Activated CD8-positive, alpha-beta T cell treated with anti-CD3 and anti-CD28 coated beads for 36 hours (primary cell): ENCODE measurements around the gene DNAH9. TPM values are rescaled to one million over a fixed set of nuclear protein-coding genes. Genes with fewer than 3 reads are reported as not detected.

Experiments
- ATAC-seq: fragments of 200-7000 bp; cut with Tn5 transposase; one replicate; pipeline ENCODE4 v1.10.0; 2021; ENCODE audit warnings: mild to moderate bottlenecking, moderate library complexity
- CTCF ChIA-PET: fragments of 350-600 bp; sonication (Branson Sonifier 250); formaldehyde crosslinking; loops from one replicate; lab custom pipeline; 2021; ENCODE audit warnings: antibody characterized with exemption; lab: Charles Lee
- POLR2A ChIA-PET: fragments of 350-600 bp; sonication (Branson Sonifier 250); formaldehyde crosslinking; loops from one replicate; lab custom pipeline; 2021; ENCODE audit warnings: antibody characterized with exemption; lab: Charles Lee
- DNase-seq: peaks from one replicate; pipeline ENCODE4 v3.0.0-alpha.2; 2020
- H3K27ac Mint-ChIP-seq: one replicate; pipeline ENCODE4 v1.8.0; 2021; ENCODE audit warnings: mild to moderate bottlenecking, mixed read lengths
- H3K27me3 Mint-ChIP-seq: one replicate; pipeline ENCODE4 v1.8.0; 2021; ENCODE audit warnings: mixed read lengths
- H3K36me3 Mint-ChIP-seq: one replicate; pipeline ENCODE4 v1.8.0; 2021; ENCODE audit warnings: low read depth, mixed read lengths
- H3K4me1 Mint-ChIP-seq: one replicate; pipeline ENCODE4 v1.8.0; 2021; ENCODE audit warnings: low read depth, mixed read lengths
- H3K4me3 Mint-ChIP-seq: one replicate; pipeline ENCODE4 v1.8.0; 2021; ENCODE audit warnings: mild to moderate bottlenecking, moderate library complexity, mixed read lengths
- H3K9me3 Mint-ChIP-seq: one replicate; pipeline ENCODE4 v1.8.0; 2021; ENCODE audit warnings: mixed read lengths
- intact Hi-C: fragments of 100-400 bp; cut with micrococcal nuclease; formaldehyde crosslinking; loops from one replicate; pipeline ENCODE4 v1.10.0; 2022
- total RNA-seq, 2 experiments: library from RNA; stranded (reverse); gene quantifications; one replicate each; pipeline ENCODE4 v1.2.3, GENCODE V29; 2021
- TF ChIP-seq, protein P1 (sequence below): fragments of 200-600 bp; IDR thresholded peaks from one replicate; pipeline ENCODE4 v1.8.0; 2022; ENCODE audit warnings: antibody characterized with exemption, mild to moderate bottlenecking

Gene DNAH9
- total RNA-seq, 2 experiments from 2014 or later: not detected

DNA sequence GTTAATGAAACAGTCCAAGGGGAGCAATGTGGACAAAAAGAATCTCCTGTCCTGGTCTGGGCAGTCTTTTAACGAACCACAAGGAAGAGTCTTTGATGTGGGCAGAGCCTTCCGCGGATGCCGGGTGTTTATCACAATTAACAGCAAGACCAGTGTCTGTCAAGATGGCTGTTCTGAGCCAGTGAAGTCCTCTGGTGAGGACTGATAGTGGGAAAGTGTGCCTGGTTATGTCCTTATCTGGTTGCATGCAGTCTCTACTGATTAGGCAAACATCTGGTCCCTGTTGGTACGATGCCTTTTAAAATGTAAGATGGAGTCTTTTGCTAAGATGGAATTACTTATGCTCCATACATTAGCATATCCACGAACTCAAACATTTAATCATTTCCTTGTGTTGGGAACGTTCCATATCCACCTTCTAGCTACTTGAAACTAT, 310.5 kb downstream of the DNAH9 start:
- no peaks in the 10 kb centered on the region for H3K4me1 Mint-ChIP-seq
- H3K27me3 Mint-ChIP-seq: no peaks in the 10 kb centered on the region
- ATAC-seq: no peak
- TF ChIP-seq, protein P1, sequence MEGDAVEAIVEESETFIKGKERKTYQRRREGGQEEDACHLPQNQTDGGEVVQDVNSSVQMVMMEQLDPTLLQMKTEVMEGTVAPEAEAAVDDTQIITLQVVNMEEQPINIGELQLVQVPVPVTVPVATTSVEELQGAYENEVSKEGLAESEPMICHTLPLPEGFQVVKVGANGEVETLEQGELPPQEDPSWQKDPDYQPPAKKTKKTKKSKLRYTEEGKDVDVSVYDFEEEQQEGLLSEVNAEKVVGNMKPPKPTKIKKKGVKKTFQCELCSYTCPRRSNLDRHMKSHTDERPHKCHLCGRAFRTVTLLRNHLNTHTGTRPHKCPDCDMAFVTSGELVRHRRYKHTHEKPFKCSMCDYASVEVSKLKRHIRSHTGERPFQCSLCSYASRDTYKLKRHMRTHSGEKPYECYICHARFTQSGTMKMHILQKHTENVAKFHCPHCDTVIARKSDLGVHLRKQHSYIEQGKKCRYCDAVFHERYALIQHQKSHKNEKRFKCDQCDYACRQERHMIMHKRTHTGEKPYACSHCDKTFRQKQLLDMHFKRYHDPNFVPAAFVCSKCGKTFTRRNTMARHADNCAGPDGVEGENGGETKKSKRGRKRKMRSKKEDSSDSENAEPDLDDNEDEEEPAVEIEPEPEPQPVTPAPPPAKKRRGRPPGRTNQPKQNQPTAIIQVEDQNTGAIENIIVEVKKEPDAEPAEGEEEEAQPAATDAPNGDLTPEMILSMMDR: no peak
- intact Hi-C loops: no loop called here
- H3K4me3 Mint-ChIP-seq: no peak overlapping the region
- DNase-seq: no peak
- POLR2A ChIA-PET: no interaction called here
- H3K9me3 Mint-ChIP-seq: peaks cover 8% of the 10 kb centered on the region
- no peaks in the 10 kb centered on the region for H3K36me3 Mint-ChIP-seq
- H3K27ac Mint-ChIP-seq: no peak overlapping the region
- CTCF ChIA-PET: no interaction called here

DNA sequence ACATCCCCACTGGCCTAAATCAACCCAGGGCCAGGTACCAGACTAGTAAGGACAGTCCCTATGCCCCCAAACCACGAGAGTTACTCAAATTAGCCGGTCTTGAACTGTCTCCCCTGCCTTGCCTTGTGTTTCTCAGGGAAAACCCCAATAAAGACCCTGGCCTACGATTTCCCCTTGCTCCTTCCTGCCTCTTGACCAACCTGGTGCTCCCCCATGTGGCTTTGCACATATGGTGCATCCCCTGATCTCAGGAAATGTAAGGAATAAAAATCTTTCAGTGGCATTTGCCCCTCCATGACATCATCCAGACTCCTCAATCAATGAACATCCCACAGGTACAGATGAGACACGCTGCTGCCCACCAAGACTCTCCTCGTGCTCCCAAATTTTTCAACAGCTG, 311.1 kb downstream of the DNAH9 start:
- Mint-ChIP-seq H3K9me3 (peaks cover 8% of the 10 kb centered on the region), H3K27ac (no peak overlapping the region), H3K36me3 (no peaks in the 10 kb centered on the region), H3K4me3 (no peak overlapping the region), H3K4me1 (no peaks in the 10 kb centered on the region), H3K27me3 (no peaks in the 10 kb centered on the region)
- POLR2A ChIA-PET: no interaction called here
- intact Hi-C loops: no loop called here
- DNase-seq: no peak
- TF ChIP-seq, protein P1: no peak
- no peak for ATAC-seq
- CTCF ChIA-PET: no interaction called here

DNA sequence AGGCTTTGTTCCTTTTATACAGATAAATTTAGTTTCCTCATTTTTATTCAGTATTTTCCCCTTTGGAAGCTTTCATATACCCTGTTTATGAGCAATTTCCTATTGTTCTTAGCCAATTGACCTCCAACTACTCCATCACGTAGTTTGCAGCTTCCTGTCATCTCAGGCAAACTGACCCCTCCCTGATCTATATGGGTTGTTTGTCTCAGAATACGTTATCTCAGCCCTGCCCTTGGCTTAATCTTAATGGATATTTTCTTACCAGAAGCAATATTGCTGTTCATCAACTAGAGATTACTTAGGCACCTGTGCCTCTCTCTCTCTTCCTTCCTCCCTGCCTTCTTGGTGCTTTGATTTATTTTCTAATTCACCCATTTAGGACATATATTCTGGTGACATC, 317.8 kb downstream of the DNAH9 start:
- CTCF ChIA-PET: no interaction called here

DNA sequence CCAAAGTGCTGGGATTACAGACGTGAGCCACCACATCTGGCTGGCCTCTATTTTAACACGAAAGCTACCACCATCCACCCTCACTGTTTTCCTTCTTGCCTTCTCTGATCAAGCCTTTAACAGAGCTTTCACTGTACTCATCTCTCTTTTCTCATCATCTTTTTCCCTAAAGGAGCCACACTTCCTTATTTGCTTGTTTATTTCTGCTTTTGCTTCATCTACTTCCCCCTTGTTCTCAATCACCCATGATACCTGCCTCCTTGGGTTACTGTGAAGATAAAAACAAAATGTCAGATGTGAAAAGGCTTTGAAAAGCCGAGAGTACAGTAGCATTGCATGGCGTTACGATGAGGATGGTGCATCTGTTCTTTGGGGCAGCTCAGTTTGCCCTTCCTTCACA, 319.1 kb downstream of the DNAH9 start:
- ChIA-PET CTCF (no interaction called here), POLR2A (no interaction called here)
- Mint-ChIP-seq H3K4me1 (no peaks in the 10 kb centered on the region), H3K36me3 (no peaks in the 10 kb centered on the region), H3K27ac (no peak overlapping the region), H3K9me3 (peaks cover 4% of the 10 kb centered on the region), H3K4me3 (no peak overlapping the region), H3K27me3 (peaks cover 8% of the 10 kb centered on the region)
- no peak for DNase-seq
- TF ChIP-seq, protein P1: no peak
- intact Hi-C loops: no loop called here
- ATAC-seq: no peak

More for the DNA sequence above, 317.8 kb downstream of the DNAH9 start:
- H3K27me3 Mint-ChIP-seq: peaks cover 8% of the 10 kb centered on the region
- POLR2A ChIA-PET: no interaction called here
- no peak overlapping the region for H3K4me3 Mint-ChIP-seq
- DNase-seq: no peak
- ATAC-seq: no peak
- intact Hi-C loops: no loop called here
- no peak overlapping the region for H3K27ac Mint-ChIP-seq
- TF ChIP-seq, protein P1: no peak
- no peaks in the 10 kb centered on the region for H3K36me3 Mint-ChIP-seq
- no peaks in the 10 kb centered on the region for H3K4me1 Mint-ChIP-seq
- H3K9me3 Mint-ChIP-seq: peaks cover 7% of the 10 kb centered on the region

DNA sequence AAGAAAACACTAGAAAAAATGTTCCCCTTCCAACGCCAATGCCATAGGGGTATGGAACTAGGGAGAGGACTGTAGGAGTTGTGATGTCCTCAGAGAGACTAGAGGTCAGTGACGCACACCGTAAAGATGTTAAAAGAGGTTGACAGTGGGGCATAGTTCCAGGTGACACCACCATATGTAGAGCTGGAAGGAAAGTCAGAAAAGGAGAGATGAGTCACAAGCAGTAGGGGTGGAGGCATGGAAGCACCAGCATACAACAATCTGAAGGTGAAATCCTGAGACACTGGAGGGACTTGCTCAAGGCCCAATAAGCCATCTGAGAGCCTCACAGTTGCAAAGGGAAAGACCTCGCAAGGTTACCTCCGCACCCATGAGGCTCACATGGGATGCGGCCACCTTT, 323.0 kb downstream of the DNAH9 start:
- Mint-ChIP-seq H3K36me3 (no peaks in the 10 kb centered on the region), H3K4me3 (no peak overlapping the region), H3K9me3 (peaks cover 4% of the 10 kb centered on the region), H3K4me1 (no peaks in the 10 kb centered on the region), H3K27me3 (peaks cover 8% of the 10 kb centered on the region), H3K27ac (no peak overlapping the region)
- POLR2A ChIA-PET: no interaction called here
- TF ChIP-seq, protein P1: no peak
- intact Hi-C loops: no loop called here
- no peak for DNase-seq
- CTCF ChIA-PET: no interaction called here
- no peak for ATAC-seq
